Stimulated activated memory B cell treated with anti-CD40 and anti-IgM and Interleukin-4, amounts not matched to agents 10 μg/mL and 1 μg/mL and 100 μg/mL, for 72 hours (primary cell): ENCODE data around the gene PROK2.

Experiments used
- ATAC-seq: fragments of 150-1000 bp; cut with Tn5 transposase; 2 replicates; pipeline ENCODE4 v1.10.0; 2021
- H3K27ac Mint-ChIP-seq: one replicate; pipeline ENCODE4 v1.8.0; 2022; ENCODE audit warnings: mild to moderate bottlenecking, mixed read lengths
- H3K27me3 Mint-ChIP-seq: one replicate; pipeline ENCODE4 v1.8.0; 2022; ENCODE audit warnings: mixed read lengths
- H3K36me3 Mint-ChIP-seq: one replicate; pipeline ENCODE4 v1.8.0; 2022; ENCODE audit warnings: mixed read lengths
- H3K4me1 Mint-ChIP-seq: one replicate; pipeline ENCODE4 v1.8.0; 2022; ENCODE audit warnings: mixed read lengths
- H3K4me3 Mint-ChIP-seq: one replicate; pipeline ENCODE4 v1.8.0; 2022; ENCODE audit warnings: mild to moderate bottlenecking, moderate library complexity, mixed read lengths
- H3K9me3 Mint-ChIP-seq: one replicate; pipeline ENCODE4 v1.8.0; 2022; ENCODE audit warnings: mixed read lengths

Gene PROK2

GRCh38 chr3:71801986-71802385 is 17.0 kb upstream of the PROK2 start:
- ATAC-seq = no peak
- H3K36me3 Mint-ChIP-seq = no peaks in the 10 kb centered on the region
- no peaks in the 10 kb centered on the region for H3K9me3 Mint-ChIP-seq
- no peaks in the 10 kb centered on the region for H3K4me1 Mint-ChIP-seq
- H3K27me3 Mint-ChIP-seq = peaks cover 52% of the 10 kb centered on the region
- no peak overlapping the region for H3K4me3 Mint-ChIP-seq
- no peak overlapping the region for H3K27ac Mint-ChIP-seq

DNA sequence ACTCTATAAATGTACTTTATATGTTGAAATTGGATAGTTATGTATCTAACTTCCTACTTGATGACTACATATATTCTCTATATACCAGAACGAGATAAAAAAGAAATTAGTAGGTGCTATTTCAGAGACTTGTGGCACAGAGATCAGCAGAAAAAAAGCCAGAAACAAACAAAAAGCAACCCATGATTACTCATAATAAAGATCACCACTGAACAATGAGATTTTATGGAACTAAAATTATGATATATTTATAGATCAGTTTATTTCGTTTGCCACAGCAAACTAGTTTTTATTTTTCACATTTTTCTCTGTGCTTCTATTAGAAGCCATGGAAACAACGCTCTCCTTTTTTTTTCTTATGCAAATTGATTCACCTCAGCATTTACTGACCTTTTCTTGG is 15.1 kb upstream of the PROK2 start:
- Mint-ChIP-seq H3K36me3 (no peaks in the 10 kb centered on the region), H3K4me1 (no peaks in the 10 kb centered on the region), H3K27me3 (peaks cover 64% of the 10 kb centered on the region), H3K9me3 (no peaks in the 10 kb centered on the region), H3K27ac (no peak overlapping the region), H3K4me3 (no peak overlapping the region)
- no peak for ATAC-seq

DNA sequence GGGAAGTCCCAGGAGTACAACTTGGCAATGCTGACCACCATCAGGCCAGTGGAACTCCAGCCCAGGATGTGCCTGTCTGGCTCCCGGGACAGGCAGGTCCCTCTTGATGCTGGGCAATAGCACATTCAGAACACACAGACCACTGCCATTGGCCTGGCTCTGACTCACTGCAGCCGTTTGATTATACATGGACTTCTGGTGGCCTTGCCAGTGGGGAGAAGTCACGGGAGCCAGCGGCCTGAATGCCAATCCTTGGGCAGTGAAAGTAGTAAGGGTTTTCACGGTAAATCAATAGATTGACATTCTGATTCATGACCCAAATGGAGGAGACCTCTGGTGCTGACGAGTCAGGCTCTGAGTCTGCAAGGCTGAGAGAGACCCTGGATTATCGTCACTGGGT is 12.5 kb upstream of the PROK2 start:
- no peak overlapping the region for H3K27ac Mint-ChIP-seq
- H3K36me3 Mint-ChIP-seq = no peaks in the 10 kb centered on the region
- no peak overlapping the region for H3K4me3 Mint-ChIP-seq
- ATAC-seq = no peak
- H3K27me3 Mint-ChIP-seq = peaks cover 48% of the 10 kb centered on the region
- no peaks in the 10 kb centered on the region for H3K4me1 Mint-ChIP-seq
- H3K9me3 Mint-ChIP-seq = no peaks in the 10 kb centered on the region

DNA sequence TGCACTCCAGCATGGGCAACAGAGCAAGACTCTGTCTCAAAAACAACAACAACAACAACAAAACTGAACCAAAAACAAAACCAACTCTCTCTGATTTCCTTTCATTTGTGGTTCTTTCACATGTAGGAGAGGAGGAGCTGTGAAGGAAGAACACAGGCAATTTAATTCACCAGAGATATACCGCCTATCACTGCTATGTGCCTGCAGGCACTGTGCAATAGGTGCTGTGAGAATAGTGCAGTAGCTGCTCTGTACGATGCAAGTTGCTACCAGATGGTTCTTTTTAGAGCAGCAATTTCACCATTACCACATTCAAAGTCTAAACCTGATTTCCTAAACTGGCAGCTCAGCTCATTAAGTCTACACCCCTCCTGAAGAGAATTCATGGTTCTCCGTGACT is 11.3 kb upstream of the PROK2 start:
- Mint-ChIP-seq H3K4me1 (no peaks in the 10 kb centered on the region), H3K27me3 (peaks cover 37% of the 10 kb centered on the region), H3K4me3 (no peak overlapping the region), H3K27ac (no peak overlapping the region), H3K9me3 (no peaks in the 10 kb centered on the region), H3K36me3 (no peaks in the 10 kb centered on the region)
- no peak for ATAC-seq

DNA sequence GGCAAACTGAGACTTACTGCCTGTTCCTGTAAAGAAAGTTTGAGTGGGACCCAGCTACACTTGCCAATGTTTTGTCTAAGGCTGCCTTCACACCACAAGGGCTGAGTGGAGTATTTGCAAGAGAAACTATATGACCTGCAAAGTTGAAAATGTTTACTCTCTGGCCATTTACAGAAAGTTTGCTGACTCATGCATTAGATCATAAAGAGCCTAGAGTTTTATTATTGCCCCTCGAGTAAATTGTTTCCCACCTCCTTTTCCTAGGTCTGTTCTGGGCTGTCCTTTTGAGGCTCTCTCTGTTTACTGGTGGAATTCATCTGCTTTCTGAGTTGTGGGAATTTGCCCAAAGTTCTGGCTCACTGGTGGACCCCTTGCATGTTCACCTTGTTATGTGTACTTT is 6.7 kb upstream of the PROK2 start:
- no peak overlapping the region for H3K4me3 Mint-ChIP-seq
- no peaks in the 10 kb centered on the region for H3K9me3 Mint-ChIP-seq
- H3K27me3 Mint-ChIP-seq = peaks cover 54% of the 10 kb centered on the region
- ATAC-seq = no peak
- H3K36me3 Mint-ChIP-seq = no peaks in the 10 kb centered on the region
- H3K4me1 Mint-ChIP-seq = no peaks in the 10 kb centered on the region
- H3K27ac Mint-ChIP-seq = no peak overlapping the region

DNA sequence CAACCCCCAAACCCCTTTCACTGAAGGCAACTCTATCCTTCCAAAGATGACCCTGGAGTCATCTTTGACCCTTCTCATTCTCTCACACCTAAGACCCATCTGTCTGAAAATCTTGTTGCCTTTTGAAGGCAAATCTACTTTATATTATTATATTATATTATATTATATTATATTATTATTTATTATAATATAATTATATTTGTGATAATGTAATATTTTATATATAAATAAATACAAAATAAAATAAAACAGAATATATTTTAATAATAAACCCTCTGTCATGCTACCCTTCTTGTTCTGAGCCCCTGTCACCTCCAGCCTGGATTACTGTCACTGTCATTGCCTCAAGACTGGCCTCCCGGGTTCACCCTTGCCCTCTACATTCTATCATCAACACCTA is 5.0 kb upstream of the PROK2 start:
- H3K27ac Mint-ChIP-seq = no peak overlapping the region
- peaks cover 10% of the 10 kb centered on the region for H3K4me1 Mint-ChIP-seq
- ATAC-seq = no peak
- no peak overlapping the region for H3K4me3 Mint-ChIP-seq
- no peaks in the 10 kb centered on the region for H3K9me3 Mint-ChIP-seq
- H3K36me3 Mint-ChIP-seq = no peaks in the 10 kb centered on the region
- H3K27me3 Mint-ChIP-seq = peaks cover 55% of the 10 kb centered on the region

GRCh38 chr3:71787851-71788405 is 3.0 kb upstream of the PROK2 start:
- Mint-ChIP-seq H3K36me3 (no peaks in the 10 kb centered on the region), H3K9me3 (no peaks in the 10 kb centered on the region), H3K4me1 (peaks cover 17% of the 10 kb centered on the region), H3K27ac (no peak overlapping the region), H3K27me3 (peaks cover 56% of the 10 kb centered on the region), H3K4me3 (no peak overlapping the region)
- no peak for ATAC-seq

DNA sequence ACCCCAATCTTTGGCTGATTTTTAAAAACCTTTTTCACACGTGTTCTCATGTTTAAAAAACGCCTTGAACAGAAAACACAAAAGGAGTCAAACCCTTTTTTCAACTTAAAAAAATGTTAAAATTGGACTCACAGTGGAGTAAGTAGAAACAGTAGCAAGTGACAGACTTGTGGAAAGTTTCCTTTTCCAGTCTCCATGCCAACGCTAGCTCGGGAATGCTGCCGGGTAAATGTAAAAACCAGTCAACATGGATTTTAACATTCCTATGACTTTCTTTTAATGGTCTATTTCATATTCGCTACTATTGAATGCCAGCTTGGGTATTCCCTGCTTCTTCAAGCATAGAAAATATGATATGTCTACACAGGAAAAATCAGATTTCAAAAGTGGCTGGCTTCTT is 1.6 kb upstream of the PROK2 start:
- Mint-ChIP-seq H3K36me3 (no peaks in the 10 kb centered on the region), H3K4me3 (no peak overlapping the region), H3K9me3 (no peaks in the 10 kb centered on the region), H3K27ac (no peak overlapping the region), H3K27me3 (peaks cover 56% of the 10 kb centered on the region), H3K4me1 (peaks cover 17% of the 10 kb centered on the region)
- ATAC-seq = no peak

DNA sequence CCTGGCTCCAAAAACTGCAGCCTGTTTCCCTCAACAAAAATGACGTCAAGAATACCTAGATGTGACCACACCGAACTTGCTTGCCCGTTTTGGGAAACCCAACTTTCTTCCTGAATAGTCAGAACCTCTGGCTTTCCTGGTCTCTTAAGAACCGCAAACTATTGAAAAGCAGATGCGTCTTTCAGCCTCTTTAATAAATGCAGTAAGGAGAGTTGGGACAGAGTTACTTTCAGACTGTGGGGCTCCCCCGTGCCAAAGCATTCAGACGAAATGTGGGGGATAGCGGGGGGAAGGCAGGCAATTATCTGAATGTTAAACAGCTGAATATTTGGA is 1.2 kb upstream of the PROK2 start:
- H3K27ac Mint-ChIP-seq = no peak overlapping the region
- H3K36me3 Mint-ChIP-seq = no peaks in the 10 kb centered on the region
- H3K27me3 Mint-ChIP-seq = peaks cover 55% of the 10 kb centered on the region
- H3K4me3 Mint-ChIP-seq = no peak overlapping the region
- peaks cover 17% of the 10 kb centered on the region for H3K4me1 Mint-ChIP-seq
- no peak for ATAC-seq
- H3K9me3 Mint-ChIP-seq = no peaks in the 10 kb centered on the region

- no peak for ATAC-seq
- Mint-ChIP-seq H3K4me3 (peak overlapping the region; percentile 69), H3K9me3 (no peaks in the 10 kb centered on the region), H3K27me3 (peaks cover 50% of the 10 kb centered on the region), H3K27ac (no peak overlapping the region), H3K4me1 (peaks cover 17% of the 10 kb centered on the region), H3K36me3 (no peaks in the 10 kb centered on the region)
Observed at GRCh38 chr3:71785532-71786216, 726 bp upstream of the PROK2 start.

GRCh38 chr3:71784201-71784913 is 591 bp downstream of the PROK2 start:
- no peak overlapping the region for H3K27ac Mint-ChIP-seq
- H3K36me3 Mint-ChIP-seq = no peaks in the 10 kb centered on the region
- H3K4me3 Mint-ChIP-seq = peak overlapping the region; percentile 48
- peaks cover 42% of the 10 kb centered on the region for H3K27me3 Mint-ChIP-seq
- peaks cover 17% of the 10 kb centered on the region for H3K4me1 Mint-ChIP-seq
- ATAC-seq = peak; percentile 47
- no peaks in the 10 kb centered on the region for H3K9me3 Mint-ChIP-seq

GRCh38 chr3:71783152-71783551 is 1.8 kb downstream of the PROK2 start:
- Mint-ChIP-seq H3K27me3 (peaks cover 42% of the 10 kb centered on the region), H3K4me3 (no peak overlapping the region), H3K36me3 (no peaks in the 10 kb centered on the region), H3K27ac (no peak overlapping the region), H3K9me3 (no peaks in the 10 kb centered on the region), H3K4me1 (peaks cover 17% of the 10 kb centered on the region)
- ATAC-seq = no peak

DNA sequence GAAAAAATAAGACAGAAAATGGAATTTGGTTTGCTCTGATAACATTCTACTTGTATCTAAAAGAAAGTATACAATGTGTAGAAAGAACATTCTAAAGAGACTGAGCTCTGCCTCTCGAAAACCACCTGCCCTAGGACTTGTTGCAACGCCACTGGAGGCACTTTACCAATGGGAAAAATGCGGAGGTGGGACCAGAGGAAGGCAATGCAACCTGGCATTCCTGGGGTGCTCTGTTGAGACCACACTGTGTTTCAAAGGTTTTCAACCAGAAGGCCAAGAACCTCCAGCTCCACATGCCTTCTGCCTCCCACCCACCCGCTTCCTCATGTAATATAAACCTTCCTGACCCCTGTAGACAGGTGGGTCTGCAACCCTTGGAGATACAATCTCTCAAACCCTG is 4.5 kb downstream of the PROK2 start:
- Mint-ChIP-seq H3K4me1 (peaks cover 11% of the 10 kb centered on the region), H3K27ac (no peak overlapping the region), H3K4me3 (no peak overlapping the region), H3K27me3 (peaks cover 16% of the 10 kb centered on the region), H3K36me3 (no peaks in the 10 kb centered on the region), H3K9me3 (no peaks in the 10 kb centered on the region)
- no peak for ATAC-seq

GRCh38 chr3:71779674-71780377 is 5.1 kb downstream of the PROK2 start:
- Mint-ChIP-seq H3K27ac (no peak overlapping the region), H3K9me3 (no peaks in the 10 kb centered on the region), H3K4me3 (no peak overlapping the region), H3K36me3 (no peaks in the 10 kb centered on the region), H3K4me1 (peaks cover 7% of the 10 kb centered on the region), H3K27me3 (peaks cover 10% of the 10 kb centered on the region)
- ATAC-seq = no peak

- H3K4me3 Mint-ChIP-seq = no peak overlapping the region
- no peaks in the 10 kb centered on the region for H3K27me3 Mint-ChIP-seq
- H3K27ac Mint-ChIP-seq = no peak overlapping the region
- ATAC-seq = no peak
- H3K9me3 Mint-ChIP-seq = no peaks in the 10 kb centered on the region
- H3K4me1 Mint-ChIP-seq = no peaks in the 10 kb centered on the region
- no peaks in the 10 kb centered on the region for H3K36me3 Mint-ChIP-seq
Observed at GRCh38 chr3:71778353-71778752, 6.6 kb downstream of the PROK2 start.

- no peak for ATAC-seq
- Mint-ChIP-seq H3K4me3 (no peak overlapping the region), H3K27me3 (no peaks in the 10 kb centered on the region), H3K36me3 (no peaks in the 10 kb centered on the region), H3K4me1 (no peaks in the 10 kb centered on the region), H3K9me3 (no peaks in the 10 kb centered on the region), H3K27ac (no peak overlapping the region)
Observed at GRCh38 chr3:71776538-71776937, 8.4 kb downstream of the PROK2 start.
